Thyroid gland (tissue), 4 donors: Measurements from ENCODE around the gene MCF2L.

Experiments
- CTCF ChIP-seq, 6 experiments: fragments of 200-600 bp in 3 of 6; fragments of 450-650 bp in 3 of 6; sonication (generic) in 3 of 6; IDR thresholded peaks; one replicate each; pipeline ENCODE4 v1.5.1; 2016 to 2019; ENCODE audit warnings: antibody characterized with exemption in 6 of 6, mild to moderate bottlenecking in 2 of 6, inconsistent platforms in 1 of 6, moderate library complexity in 1 of 6
- POLR2A ChIP-seq, 2 donors: fragments of 450-650 bp; IDR thresholded peaks; one replicate each; pipeline ENCODE4 v1.6.1; 2017; ENCODE audit warnings: antibody characterized with exemption in 2 of 2, mild to moderate bottlenecking in 2 of 2, moderate library complexity in 1 of 2

DNA sequence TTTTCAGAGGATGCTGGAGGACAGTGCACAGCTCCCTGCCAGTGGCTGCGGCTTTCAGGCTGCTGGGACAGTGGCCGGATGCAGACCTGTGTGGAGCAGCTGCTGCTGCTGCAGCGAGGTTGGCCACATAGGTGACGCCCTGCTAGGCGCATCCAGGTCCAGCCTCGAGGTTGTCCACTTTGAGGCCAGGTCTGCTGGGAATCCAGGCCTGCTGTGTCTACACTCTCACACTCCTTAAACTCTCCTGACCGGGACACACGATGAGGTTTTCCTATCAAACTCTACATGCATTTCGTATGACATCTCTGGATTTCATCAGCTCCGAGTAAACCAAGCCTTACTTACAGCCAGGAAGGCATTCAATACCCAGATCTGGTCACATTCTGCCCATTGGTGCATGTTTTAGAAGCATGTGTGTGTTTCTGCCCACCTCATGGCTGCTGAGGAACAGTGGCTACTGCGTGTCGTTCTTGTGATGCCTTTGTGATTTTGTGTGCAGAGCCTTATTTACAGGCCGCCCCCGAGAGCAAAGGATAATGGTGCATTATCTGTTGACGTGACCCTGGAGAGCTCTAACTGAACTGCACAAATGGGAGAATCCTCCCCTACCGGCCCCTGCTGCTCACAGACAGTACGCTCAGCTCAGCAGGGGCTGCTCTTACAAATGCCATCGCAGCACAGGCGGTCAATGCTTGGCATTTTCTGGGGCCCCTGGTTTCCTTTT is 12.3 kb upstream of the MCF2L start:
- no peak for TF ChIP-seq CTCF (IDR thresholded peaks at IDR 0.05)
- no peak for TF ChIP-seq POLR2A (IDR thresholded peaks at IDR 0.05)
